ENCODE data around the gene SREK1IP1.

The SREK1IP1 gene

DNA sequence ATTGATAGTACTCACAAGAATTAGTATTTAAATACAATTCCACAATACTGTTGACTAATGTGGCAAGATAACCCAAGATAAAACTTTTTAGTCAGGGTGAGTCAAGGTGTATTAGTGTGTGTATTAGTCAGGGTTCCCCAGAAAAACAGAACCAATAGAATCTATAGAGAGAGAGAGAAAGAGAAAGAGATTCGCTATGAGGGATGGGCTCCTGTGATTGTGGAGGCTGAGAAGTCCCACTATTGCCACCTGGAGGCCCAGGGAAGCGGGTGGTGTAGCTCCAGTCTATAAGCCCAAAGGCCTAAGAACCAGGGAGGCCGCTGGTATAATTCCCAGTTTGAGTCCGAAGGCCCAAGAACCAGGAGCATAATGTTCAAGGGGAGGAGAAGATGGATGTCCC lies 88.2 kb downstream of the SREK1IP1 start:
- DNase-seq, result peak; percentile 19

DNA sequence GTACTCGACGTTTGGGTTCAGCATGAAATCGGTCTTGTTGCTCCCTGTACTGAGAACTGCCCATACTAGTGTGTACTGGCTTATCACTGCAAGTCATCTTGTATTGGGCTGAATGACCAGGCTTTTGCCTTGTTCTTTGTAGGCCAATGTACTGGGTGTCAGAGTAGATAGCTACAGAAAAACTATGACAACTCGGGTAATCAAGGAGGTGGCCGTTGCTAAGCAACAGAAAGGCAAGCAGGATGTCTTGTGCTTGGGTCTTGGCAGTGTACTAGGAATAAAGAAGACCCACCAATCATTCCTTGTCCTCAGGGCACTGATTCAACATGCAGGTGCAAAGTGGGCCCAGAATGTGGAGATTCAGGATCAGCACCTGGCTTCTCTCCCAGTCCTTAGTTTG lies 90.1 kb downstream of the SREK1IP1 start:
- no peak for DNase-seq

DNA sequence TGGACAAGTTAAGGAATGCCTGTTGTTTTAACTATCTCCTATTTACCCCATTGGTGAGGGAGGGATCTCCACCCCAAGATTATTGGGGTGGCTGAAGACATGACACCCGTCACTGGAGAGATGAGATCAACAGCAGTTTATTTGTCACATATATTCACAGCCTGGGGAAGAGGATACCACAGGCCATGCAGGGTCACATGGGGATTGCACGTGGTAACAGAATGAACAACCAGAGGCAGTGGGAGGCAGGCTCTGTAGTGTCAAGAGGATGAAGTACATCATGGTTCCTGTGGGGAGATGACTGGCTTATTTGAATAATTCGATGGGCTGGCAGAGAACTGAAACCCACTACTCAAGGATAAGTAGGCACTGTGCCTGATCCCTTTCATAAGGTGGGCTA lies 96.8 kb downstream of the SREK1IP1 start:
- DNase-seq, result no peak

DNA sequence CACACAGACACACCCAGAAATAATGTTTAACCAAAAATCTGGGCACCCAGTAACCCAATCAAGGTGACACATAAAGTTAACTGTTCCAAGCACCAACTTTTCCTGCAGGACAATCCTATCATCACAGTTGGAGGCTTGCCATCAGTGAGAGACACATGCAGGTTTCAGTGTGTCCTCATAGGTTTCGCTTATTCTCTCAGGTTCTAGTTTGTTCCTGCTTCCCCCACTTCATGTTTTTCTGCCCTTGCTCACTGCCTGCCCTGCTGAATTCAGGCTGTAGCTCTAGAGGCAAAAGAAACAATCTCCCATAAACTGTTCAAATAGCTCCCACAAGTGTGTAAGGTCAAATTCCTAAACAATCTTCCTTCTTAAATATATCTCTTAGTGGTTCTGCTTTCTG lies 98.2 kb downstream of the SREK1IP1 start:
- DNase-seq, result no peak

Measured in activated CD4-positive, alpha-beta T cell treated with anti-CD3 and anti-CD28 coated beads for 48 hours (primary cell).